A549 (cell line): ENCODE measurements around the gene GSTM5.

Source experiments
- ESRRA ChIP-seq: fragments of 150-350 bp; IDR thresholded peaks from 2 replicates; pipeline ENCODE4 v1.6.1; 2014; ENCODE audit warnings: mild to moderate bottlenecking, low read length, borderline replicate concordance
- TF ChIP-seq, protein P1 (sequence below): fragments of >200 bp; sonication (Bioruptor Twin); formaldehyde crosslinking; IDR thresholded peaks from 3 replicates; pipeline ENCODE4 v1.5.1; 2016

DNA sequence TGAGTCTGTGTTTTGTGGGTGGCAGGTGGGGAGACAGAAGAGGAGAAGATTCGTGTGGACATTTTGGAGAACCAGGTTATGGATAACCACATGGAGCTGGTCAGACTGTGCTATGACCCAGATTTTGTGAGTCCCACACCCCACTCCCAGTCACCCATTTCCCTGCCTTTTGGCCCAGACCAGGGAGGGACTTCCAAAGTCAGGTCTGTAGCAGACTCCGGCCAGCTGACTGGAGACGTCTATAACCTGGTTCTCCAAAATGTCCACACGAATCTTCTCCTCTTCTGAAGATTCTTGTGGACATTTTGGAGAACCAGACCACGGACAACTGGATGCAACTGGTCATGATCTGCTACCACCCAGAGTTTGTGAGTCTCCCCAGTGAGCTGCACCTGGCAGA is 1.6 kb downstream of the GSTM5 start:
- TF ChIP-seq ESRRA = no peak
- TF ChIP-seq, protein P1, sequence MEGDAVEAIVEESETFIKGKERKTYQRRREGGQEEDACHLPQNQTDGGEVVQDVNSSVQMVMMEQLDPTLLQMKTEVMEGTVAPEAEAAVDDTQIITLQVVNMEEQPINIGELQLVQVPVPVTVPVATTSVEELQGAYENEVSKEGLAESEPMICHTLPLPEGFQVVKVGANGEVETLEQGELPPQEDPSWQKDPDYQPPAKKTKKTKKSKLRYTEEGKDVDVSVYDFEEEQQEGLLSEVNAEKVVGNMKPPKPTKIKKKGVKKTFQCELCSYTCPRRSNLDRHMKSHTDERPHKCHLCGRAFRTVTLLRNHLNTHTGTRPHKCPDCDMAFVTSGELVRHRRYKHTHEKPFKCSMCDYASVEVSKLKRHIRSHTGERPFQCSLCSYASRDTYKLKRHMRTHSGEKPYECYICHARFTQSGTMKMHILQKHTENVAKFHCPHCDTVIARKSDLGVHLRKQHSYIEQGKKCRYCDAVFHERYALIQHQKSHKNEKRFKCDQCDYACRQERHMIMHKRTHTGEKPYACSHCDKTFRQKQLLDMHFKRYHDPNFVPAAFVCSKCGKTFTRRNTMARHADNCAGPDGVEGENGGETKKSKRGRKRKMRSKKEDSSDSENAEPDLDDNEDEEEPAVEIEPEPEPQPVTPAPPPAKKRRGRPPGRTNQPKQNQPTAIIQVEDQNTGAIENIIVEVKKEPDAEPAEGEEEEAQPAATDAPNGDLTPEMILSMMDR = no peak
